Kidney tubule cell (primary cell): ENCODE results near the gene SYDE2.
"Not testable (repeated sequence)": the region's sequence is repeated elsewhere in the genome, so short reads cannot be mapped to it uniquely, and the experiment has no call there.

Source experiments
- DNase-seq: peaks from one replicate; pipeline ENCODE4 v3.0.0-alpha.2; 2018; ENCODE audit warnings: low spot score

SYDE2 gene

DNA sequence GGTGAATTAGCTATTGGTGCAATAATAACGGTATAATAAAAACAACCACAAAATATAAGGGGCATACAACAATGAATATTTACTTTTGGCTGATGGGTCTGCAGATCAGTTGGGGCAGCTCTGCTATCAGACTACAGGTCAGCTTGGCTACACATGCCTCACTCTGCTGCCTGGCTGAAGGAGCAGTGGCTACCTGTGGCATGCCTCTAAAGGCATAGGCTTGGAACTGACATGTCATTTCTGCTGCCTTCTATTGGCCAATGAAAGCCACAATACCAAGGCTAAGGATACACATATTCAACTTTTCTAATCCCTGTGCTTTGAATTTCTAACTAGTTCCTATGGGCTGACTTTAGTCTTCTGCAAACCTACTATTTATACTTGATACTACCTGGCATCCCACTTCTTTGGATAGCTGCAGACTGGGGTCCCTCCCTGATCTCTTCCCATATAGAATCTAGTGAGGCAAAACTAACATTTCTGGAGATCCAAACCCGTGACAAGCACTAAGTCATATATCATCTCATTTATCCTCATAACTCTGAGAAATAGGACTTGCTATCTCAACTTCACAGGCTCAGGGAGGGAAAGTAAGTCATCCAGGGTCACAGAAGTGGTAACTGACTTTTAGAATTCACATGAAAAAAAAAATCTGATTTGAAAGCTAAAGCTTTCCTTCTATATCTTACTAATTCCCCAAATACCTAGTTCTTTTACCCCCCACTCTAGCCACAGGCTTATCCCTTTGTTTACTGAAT is 19.2 kb upstream of the SYDE2 start:
- DNase-seq = no peak

DNA sequence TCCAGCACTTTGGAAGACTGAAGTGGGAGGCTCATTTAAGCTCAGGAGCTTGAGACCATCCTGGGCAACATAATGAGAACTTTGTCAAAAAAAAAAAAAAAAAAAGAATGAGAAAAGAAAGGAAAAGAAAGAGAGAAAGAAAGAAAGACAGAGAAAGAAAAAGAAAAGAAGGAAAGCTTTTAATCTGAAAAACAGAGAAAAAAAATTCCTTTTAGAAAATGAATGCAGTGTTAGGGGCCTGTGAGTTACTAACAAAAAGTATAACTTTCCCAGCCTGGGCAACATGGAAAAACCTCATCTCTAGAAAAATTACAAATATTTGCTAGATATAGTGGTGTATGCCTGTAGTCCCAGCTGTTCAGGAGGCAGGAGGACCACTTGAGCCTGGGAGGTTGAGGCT is 15.9 kb upstream of the SYDE2 start:
- DNase-seq = no peak

DNA sequence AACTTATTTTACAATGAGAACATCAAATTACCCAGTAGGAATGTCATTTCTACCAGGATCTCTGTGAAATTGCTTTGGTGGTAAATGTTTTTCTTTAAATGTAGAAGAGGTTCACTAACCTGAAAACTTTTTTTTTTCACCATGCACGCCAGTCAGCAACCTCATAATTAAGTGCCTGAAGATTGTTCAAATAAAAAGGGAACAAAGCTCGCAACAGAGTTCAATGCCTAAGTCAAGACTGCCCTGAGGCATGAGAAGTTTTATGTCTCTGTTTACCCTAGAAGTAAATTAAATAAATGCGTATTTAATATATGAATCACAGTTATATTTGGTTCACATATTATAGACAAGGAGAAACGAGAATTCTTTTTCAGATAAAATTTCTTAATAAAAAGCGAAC is 13.8 kb upstream of the SYDE2 start:
- no peak for DNase-seq

DNA sequence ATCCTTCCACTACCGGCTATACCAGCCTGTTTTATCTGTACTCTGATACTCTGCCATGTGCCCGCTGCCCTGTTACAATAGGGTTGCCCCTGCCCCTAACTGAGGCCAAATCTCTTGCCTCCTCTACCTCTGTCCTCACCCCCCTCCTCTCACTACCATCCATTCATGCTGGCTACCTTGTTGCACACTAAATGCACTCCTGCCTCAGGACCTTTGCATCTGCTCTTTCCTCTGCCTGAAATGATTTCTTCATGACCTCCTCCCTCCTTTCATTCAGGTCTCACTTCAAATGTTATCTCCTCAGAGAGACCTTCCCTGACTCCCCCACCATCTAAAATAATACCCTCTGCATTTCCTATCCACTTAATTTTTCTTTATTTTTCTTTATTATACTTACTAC is 7.7 kb upstream of the SYDE2 start:
- no peak for DNase-seq

DNA sequence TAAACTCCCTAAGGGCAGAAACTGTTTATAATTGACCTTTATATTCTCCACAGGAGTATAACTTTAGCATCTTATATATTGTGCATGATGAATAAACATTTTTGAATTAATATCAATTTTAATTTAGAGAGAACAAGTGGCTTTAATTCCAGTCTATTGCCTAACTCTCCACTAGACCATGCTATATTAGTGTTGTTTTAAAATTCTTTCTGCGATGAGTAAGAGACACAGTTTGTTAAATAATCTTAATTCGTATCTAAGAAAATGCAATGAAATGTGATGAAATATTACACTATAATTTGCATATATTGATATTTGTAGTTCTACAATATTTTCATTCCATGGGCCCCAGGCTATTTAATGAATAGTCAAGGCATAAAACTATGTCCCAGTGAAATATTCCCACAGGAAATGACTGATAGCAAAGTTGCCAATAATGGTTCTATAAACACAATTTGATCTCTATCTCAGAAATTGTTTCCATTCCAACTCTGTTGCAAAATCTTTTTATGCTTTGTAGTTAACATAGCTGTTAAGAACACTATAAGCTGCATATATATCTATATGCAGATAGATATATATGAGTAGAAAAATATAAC is 2.9 kb upstream of the SYDE2 start:
- no peak for DNase-seq

DNA sequence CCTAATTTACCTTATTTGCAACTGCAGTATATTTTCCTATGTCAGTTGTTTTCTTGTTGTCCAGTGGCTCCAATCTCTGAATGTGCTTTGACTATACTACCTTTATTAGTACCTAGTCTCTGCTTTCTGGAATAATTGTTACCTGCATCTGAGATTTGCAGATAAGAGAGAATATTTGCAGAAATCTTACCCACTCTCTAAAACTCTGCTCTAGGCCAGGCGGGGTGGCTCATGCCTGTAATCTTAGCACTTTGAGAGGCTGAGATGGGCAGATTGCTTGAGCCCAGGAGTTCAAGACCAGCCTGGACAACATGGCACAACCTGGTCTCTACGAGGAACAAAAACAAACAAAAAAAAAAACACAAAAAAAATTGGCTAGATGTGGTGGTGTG is 2.0 kb upstream of the SYDE2 start:
- no peak for DNase-seq

DNA sequence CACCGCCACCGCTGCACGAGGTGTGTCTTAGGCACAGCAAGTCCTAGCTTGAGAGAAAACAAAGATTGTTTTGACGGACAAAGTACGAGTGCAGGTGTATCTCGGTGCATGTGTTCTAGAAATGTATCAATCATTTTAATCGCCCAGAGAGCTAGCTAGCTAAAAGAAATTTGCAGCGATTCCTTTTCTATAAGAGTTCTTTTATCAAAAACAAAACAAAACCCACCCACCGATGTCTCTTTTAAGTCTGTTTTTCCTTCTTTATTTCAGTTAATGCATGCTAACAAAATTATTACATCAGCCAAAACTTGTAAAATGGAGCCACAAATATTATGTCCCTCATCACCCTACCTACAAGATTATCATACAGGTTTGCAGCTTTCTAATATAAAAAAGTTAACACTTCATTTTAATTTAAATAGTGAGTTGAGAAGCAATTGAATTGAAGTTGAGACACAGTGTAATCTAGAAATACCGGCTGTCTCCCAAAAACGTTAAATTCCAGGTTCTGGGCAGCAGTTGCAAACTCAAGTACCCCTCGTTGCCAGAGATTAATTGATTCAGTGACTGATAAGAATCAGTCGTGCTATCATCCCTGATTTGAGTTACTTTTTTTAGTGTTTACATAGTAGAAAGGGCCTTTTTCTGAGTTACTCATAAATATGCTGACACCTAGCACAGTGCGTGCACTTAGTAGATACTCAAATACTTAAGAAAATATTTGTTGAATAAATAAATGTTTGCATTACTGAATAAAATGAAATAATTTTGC is 1.5 kb upstream of the SYDE2 start:
- no peak for DNase-seq

DNA sequence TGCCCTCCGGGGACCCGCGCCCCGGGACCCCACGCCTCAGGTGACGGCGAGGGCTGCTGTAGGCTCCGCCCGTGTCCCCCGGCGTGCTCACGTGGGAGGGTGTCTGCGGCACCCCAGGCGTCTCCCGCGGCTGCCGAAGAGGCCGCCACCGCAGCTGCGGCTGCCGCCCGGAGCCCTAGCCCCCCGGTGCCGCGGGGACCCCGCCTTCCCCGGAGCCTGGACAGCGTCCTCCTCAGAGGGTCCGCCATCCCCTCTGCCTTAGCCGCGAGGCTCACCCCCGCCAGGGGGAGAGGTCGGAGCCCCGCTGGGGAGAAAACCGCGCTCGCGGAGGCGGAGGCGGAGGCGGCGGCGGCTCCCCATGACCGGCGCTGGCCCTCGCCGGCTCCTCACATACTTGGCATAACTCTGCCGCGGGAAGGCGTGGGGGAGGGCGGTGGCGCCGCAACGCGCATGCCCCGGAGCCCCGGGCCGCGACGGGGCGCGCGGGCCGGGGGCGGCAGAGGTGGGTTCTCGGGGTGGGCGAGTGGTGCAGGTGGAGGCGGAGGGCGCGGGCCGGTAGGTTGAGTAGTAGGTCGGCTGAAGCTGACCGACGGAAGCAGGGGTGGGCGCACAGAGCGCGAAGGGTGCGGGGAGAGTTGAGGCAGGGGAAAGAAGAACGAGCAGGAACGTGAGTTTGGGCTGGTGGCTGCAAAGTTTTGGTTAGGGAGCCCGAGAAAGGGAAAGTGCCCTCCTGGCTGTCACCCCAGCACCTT is 700 bp upstream of the SYDE2 start:
- peak; percentile 80 for DNase-seq

DNA sequence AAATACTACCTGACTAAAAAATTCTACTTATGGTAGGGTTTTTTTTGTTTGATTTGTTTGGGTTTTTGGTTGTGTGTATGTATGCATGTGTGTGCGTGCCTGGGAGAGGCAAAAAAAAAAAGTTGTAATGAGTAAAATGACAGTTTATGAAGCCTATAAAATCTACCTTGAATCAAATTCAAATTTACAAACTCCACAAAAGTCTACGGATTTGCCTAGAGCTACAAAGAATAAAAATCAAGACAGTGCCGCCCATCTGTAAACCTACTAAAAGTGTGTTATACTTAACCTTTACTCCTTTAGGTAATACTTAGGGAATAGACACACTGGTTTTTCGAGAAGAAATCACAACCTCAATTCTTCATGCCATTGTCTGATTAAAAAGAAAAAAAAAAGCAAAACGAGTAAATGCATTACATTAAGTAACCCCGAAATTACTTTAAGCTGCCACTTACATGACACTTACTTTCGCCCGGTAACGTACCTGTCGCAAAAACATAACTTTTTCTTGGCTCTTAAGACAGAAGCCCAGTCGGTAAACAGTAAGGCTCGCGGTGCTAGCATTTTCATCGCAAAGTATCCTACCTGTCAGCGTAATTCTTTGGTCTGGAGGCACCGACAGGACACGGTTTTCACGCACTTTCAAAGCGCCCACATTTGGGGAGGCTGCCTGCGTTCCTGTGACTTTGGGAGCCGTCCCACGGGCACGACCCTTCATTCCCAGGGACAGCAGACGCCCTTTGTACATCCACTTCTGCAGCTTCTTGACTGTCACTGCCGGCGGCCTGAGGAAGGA is 951 bp downstream of the SYDE2 start:
- DNase-seq = peak; percentile 35

DNA sequence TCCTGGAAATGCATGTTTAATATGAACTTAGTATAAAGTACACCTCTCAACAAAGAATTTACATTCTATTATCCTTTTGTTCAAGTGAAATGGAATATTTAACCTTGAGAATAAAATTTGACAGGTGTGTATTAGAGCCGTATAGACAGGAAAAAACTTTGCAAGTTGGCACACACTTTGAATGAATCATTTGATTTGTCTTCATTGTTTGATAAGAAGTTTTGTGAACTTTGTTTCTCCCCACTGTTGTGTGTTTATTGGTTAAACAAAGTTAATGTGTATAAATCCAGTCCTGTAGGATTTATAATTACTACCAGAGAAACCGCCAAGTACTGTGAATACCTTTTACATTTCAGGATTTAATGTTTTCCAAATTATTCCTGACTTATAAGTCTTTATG is 2.0 kb downstream of the SYDE2 start:
- DNase-seq = peak; percentile 9

DNA sequence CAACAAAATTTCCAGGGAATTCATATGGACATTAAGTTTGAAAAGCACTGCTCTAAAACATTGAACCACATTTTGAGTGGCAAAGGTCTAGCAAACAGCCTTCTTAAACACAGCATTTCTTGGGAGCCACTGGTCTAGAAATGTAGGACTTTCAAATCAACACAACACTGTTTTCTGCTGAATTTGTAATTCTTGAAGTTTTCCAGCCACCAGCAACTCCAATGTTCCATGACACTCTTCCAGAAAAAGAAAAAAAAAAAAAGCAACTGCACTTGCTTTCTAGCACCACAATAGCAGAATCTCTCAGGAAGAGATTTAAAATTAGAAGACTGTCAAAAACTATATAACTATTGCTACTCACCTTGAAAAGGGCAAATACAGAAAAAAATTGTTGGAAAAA is 4.5 kb downstream of the SYDE2 start:
- no peak for DNase-seq

DNA sequence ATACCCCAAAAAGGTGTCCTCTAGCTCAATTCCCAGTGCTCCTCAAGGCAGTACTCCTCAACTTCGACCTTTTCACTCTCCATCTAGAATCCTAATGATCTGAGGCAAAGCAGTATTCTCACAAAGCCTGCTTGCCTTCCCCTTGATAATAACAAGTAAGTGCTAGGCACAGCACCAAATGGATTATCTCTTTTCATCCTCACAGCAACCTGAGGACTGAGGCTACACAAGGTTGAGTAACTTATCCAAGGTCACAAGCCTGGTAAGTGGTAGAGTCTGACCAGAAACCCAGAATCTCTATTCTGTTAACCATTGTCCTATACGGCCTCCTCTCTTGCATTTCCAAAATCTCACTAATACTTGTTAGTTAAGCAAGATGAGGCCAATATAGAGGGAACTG is 5.1 kb downstream of the SYDE2 start:
- DNase-seq = no peak

DNA sequence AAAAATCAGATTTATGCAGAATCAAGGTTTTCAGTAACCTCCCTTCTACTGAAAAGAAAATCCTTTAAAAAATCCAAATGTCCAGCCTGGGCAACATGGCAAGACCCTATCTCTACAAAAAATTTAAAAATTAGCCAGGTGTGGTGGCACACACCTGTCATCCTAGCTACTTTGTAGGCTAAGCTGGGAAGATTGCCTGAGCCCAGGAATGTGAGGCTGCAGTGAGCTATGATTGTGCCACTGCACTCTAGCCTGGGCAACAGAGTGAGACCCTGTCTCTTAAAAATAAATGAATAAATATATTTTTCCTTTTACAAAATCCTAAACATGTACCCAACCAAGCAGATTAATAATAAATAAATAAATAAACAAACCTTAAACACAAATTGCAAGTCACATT is 8.7 kb downstream of the SYDE2 start:
- not testable (repeated sequence) for DNase-seq

DNA sequence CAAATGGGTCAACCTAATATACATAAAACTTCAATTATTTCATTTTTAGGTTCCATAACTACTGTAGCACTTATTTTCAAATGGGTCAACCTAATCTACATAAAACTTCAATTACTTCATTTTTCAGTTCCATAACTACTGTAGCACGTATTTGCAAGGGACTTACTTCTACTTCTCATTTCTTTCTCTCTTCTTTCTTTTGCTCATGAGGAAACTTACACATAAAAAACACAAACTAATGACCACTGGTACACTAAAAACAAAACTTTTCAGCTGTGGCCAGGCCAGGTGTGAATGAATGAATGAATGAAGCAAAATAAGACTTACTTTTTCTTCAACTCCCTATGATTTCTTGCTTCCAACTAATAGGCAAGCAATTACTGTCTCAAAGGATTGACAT is 11.7 kb downstream of the SYDE2 start:
- no peak for DNase-seq

DNA sequence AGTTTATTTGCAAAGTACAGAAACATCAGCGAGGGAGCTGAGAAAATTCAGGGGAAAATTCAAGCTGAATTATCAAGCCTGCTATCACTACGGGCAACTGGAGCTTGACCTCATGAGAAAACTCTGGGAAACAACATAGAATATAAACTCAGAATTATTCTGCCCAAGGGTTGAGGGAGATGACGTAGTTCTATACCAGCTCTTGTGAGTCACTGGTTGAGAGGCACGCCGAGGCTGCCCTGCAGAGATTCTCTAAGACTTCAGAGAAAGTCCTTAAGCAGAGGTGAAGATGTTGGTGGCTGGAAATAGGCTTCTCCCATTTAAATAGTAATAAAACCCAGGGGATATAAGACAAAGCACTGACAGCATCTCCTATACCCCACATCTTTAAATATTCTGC is 12.3 kb downstream of the SYDE2 start:
- DNase-seq = peak; percentile 11

DNA sequence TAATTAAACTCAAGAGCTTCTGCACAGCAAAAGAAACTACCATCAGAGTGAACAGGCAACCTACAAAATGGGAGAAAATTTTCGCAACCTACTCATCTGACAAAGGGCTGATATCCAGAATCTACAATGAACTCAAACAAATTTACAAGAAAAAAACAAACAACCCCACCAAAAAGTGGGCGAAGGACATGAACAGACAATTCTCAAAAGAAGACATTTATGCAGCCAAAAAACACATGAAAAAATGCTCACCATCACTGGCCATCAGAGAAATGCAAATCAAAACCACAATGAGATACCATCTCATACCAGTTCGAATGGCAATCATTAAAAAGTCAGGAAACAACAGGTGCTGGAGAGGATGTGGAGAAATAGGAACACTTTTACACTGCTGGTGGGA is 13.8 kb downstream of the SYDE2 start:
- not testable (repeated sequence) for DNase-seq

DNA sequence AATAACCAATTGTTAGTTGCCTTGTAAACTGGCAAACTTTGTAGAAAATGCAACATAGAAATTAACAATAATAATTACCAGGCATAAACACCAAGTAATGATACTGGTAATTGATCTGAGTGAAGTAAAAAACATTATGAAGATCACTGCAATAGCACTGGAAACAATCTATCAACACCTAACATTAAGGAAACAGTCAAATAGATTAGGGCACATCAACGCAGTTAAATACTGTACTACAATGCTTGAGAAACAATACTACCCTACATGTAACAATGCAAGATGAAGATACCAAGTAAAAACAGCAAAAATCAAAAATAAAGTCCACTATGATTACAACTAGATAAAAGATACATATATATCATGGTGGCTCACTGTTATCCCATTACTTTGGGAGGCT is 16.6 kb downstream of the SYDE2 start:
- DNase-seq = no peak

DNA sequence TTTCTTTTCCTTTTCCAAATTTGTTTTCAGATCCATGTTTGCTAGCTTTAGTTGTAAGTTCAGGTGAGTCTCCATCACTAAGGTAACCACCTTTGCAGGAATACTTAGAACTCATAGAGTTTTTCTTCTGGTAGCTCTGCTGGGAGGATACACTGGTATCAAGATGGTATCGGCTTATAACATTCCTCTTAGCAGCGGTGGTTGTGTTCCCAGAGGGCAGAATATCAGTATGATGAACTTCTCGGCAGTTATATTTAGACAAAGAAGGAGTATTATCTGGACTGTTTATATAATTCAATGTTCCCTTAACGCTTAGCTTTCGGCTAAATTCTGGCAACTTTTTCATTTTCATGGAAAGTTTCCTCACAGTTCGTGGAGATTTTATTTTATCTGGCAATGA is 18.1 kb downstream of the SYDE2 start:
- DNase-seq = no peak

DNA sequence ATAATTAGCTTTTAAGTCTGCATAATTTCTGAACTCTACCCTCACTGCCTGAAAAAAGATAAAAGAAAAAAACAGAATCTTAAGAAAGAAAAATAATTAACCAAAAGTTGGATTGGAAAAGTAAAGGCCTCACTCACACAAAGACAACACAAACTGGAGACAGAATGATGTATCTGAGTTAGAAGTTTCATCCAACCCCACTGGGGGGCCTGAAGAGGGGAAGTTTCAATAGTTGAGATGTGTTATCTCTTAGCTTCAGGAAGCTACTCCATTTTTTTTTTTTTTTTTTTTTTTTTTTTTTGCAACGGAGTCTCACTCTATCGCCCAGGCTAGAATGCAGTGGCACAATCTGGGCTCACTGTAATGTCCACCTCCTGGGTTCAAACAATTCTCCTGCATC is 19.9 kb downstream of the SYDE2 start:
- DNase-seq = no peak

DNA sequence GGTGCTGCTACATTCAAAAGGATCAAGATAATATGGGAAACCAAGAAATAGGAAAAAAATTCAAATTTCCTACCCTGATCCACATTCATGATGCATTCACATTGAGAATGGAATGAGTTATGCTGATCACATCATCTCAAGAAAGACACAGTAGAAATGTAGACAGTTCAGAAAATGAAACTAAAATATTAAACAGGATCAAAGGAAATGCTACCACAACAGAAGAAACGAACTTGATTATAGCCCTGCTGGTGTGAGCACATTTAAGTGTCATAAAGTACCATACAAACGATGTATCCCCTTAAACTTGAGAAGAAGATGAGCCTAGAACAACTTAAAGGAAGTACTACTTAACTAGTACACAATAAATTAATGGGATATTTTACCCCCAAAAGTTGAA is 21.3 kb downstream of the SYDE2 start:
- DNase-seq = no peak

DNA sequence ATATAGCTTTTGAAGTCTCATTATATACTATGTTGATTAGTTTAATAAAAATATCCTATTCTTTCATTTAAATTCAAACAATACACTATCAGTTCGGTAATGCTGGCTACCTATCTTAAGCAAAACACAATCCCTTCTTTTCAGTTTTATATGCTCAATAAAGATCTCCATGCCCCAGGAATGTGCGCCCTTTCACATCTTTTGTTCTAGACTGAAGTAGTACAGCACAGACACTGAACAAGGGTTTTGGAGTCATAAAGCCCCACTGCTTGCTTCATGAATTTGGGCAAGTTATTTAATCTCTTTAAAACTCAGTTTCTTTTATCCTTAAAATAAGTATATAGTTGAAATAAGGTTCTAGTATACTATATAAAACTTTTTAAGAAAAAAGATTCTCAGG is 22.4 kb downstream of the SYDE2 start:
- DNase-seq = no peak

DNA sequence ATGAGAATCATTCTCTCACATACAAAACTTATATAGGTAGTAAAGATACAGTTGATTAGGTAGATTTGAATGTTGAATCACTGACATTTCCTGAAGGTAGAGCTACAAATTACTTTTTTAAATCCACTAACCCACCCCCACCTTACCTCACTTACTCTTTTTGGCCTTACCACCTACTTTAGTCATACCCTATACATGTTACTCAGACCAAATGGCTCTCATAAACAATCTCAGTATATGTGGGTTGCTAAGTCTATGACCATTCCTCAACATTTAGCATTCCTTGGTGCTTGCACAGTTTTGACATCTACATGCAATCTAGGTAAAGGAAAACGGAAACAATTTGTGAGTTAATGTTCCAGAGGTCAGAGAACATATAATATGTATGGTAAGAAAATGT is 26.3 kb downstream of the SYDE2 start:
- peak; percentile 23 for DNase-seq
